NCI-H2107 treated with DMSO at 0.1 percent for 48 hours (cell line): ENCODE results near the gene NTHL1.

Experiments used
- DNase-seq: peaks from one replicate; lab custom pipeline; 2025; ENCODE audit not compliant: unreplicated experiment; lab: John Stamatoyannopoulos, UW

Gene NTHL1

GRCh38 chr16:2047330-2048115, at the start of gene NTHL1, which contains the start of gene TSC2:
Gene NTHL1, minus strand, starts transcription at chr16:2047834. Its CDS starts 11 bp downstream, at chr16:2047823.
Gene TSC2, plus strand, starts transcription at chr16:2047985. Its CDS starts 631 bp downstream, at chr16:2048616.
- DNase-seq, result peak; percentile 85

GRCh38 chr16:2096853-2097595, 49.4 kb upstream of the NTHL1 start:
- DNase-seq, result no peak

GRCh38 chr16:2095918-2096582, 48.4 kb upstream of the NTHL1 start:
- no peak for DNase-seq

- DNase-seq, result no peak
Measured at GRCh38 chr16:2095315-2095853, 47.8 kb upstream of the NTHL1 start.

GRCh38 chr16:2093793-2094192, 46.2 kb upstream of the NTHL1 start:
- DNase-seq, result no peak

- DNase-seq, result no peak
Measured at GRCh38 chr16:2092866-2093265, 45.2 kb upstream of the NTHL1 start.

- DNase-seq, result no peak
Measured at GRCh38 chr16:2092256-2092620, 44.6 kb upstream of the NTHL1 start.

- DNase-seq, result no peak
Measured at GRCh38 chr16:2091547-2092255, 44.1 kb upstream of the NTHL1 start.

- DNase-seq, result no peak
Measured at GRCh38 chr16:2090777-2091546, 43.3 kb upstream of the NTHL1 start.

- DNase-seq, result no peak
Measured at GRCh38 chr16:2090481-2090776, 42.8 kb upstream of the NTHL1 start.

- no peak for DNase-seq
Measured at GRCh38 chr16:2089706-2090480, 42.3 kb upstream of the NTHL1 start.

- no peak for DNase-seq
Measured at GRCh38 chr16:2088759-2089358, 41.2 kb upstream of the NTHL1 start.

- DNase-seq, result no peak
Measured at GRCh38 chr16:2087748-2088631, 40.4 kb upstream of the NTHL1 start.

- no peak for DNase-seq
Measured at GRCh38 chr16:2086812-2087747, 39.4 kb upstream of the NTHL1 start.

GRCh38 chr16:2086106-2086742, 38.6 kb upstream of the NTHL1 start:
- no peak for DNase-seq

GRCh38 chr16:2085669-2086068, 38.0 kb upstream of the NTHL1 start:
- no peak for DNase-seq
